Activated CD4-positive, CD25-positive, alpha-beta regulatory T cell treated with anti-CD3 and anti-CD28 coated beads, Interleukin-2, amount 50 U/mL, for 24 hours (primary cell): ENCODE results near the gene TBL1XR1.

Source experiments
- ATAC-seq, 2 donors: fragments of 150-1000 bp; cut with Tn5 transposase; one replicate each; pipeline ENCODE4 v1.10.0; 2021; ENCODE audit warnings: mild to moderate bottlenecking in 1 of 2, moderate library complexity in 1 of 2

The TBL1XR1 gene

DNA sequence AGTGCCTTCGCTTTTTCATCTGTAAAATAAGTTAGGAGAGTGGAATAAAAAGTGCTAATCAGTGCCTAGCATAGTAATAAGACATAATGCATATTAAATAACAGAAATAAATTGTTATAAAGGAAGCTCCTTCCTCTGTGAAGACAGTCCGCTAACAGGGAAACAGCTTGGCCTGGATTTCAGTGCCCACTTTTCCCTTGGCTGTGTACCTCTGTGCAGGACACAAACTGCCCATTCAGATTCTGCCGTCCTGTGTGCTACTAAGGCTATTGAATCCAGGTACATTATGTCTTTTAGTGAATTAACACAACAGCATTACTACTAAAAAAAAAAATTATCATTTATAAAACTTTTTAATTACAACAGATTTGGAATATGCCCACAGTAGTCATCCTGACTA lies 90.7 kb downstream of the TBL1XR1 start:
- no peak for ATAC-seq

DNA sequence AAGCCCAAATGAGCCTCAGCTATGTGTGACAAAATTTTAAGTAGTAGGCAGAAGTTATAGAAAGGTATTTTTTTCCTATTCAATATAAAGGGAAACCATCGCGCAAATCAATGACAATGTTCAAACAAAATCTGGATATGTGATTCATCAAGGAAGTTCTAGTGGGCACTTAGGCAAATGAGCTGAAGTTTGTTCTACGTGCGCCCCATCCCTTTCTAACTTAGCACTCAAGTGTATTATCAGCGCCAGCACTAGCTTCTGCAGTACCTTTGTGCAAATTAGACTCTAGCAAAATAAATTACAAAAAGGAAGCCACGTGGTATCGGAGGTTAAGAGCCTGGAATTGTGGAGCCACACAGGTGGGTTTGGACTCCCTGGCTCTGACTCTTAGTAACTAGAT lies 91.1 kb downstream of the TBL1XR1 start:
- ATAC-seq: peak in 1 of 2 donors; percentile 31

DNA sequence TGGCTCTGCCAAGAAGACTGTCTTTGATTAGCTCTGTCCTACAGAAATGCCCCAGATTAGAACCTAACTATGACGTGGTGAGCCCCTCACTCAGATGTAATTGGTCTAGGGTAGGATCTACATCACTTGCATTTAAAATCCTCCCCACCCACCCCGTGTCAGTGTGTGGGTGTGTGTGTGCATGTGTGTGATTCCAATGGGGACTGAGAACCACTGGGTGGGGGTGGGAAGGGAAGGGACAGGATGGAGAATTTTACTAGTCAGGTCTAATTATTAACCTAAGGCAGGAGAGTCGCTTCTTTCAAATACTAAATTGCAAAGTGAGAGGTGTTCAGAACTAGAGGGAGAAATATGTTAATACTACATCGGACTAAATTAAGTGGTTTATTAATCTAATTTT lies 91.7 kb downstream of the TBL1XR1 start:
- ATAC-seq: no peak

DNA sequence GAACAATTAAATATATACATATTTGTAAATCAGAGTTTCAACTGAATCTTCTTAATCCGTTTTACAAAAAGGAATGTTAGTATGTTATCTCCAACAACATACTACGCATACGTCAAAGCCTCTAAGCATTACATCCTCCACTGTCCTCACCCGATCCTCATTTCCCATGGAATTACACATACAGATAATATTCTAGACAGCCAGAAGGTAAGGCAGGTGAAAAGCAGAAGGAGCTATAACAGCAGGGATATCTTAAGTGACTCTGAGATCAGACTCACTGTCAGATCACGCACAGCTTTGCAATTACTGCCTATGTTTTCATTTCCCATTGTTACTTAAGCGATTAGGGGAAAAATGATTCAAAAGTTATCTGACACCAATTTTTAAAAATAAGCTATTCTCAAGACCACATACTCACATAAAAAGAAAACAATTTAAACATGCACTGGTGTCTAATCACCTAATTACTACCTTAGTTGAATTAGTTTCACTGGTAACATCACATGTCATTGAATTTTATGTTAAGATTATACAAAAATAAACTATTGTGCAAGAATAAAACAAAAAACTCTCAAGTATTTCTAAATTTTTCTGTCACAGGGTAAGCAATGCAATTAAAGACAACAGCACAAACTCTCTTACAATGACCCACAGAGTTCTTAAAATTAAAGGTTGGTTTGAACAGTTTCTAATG lies 92.8 kb downstream of the TBL1XR1 start:
- no peak for ATAC-seq

DNA sequence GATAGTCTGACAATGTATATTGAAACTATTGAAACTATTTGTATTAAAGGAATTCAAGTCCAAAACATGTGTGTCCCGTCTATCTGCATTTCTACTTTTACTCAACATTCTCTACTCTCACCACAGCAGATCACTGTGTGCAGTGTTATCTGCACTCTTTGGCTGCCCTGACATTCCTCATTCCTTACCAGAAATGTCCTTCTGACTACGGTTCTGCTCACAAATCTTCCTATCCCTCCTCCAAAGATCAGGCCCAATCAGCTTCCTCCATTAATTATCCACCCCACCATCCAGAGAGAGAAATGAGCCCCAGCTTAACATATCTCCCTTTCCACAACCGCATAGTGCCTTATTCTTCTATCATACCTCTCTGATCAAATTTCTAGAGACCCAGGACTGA lies 94.7 kb downstream of the TBL1XR1 start:
- ATAC-seq: no peak

- ATAC-seq: no peak
These were observed 98.7 kb downstream of the TBL1XR1 start for GRCh38 chr3:177098551-177098950.

GRCh38 chr3:177096615-177097014 lies 100.7 kb downstream of the TBL1XR1 start:
- ATAC-seq: no peak

DNA sequence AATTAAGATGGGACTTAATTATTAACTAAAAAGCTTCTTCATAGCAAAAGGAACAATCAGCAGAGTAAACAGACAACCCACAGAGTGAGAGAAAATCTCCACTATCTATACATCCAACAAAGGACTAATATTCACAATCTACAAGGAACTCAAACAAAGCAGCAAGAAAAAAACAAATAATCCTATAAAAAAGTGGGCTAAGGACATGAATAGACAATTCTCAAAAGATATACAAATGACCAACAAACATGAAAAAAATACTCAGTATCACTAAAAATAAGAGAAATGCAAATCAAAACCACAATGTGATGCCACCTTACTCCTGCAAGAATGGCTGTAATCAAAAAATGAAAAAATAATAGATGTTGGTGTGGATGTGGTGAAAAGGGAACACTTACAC lies 103.3 kb downstream of the TBL1XR1 start:
- ATAC-seq: no peak

GRCh38 chr3:177089901-177090300 lies 107.4 kb downstream of the TBL1XR1 start:
- no peak for ATAC-seq

GRCh38 chr3:177089110-177089509 lies 108.2 kb downstream of the TBL1XR1 start:
- no peak for ATAC-seq

- no peak for ATAC-seq
These were observed 111.5 kb downstream of the TBL1XR1 start for GRCh38 chr3:177085794-177086193.

DNA sequence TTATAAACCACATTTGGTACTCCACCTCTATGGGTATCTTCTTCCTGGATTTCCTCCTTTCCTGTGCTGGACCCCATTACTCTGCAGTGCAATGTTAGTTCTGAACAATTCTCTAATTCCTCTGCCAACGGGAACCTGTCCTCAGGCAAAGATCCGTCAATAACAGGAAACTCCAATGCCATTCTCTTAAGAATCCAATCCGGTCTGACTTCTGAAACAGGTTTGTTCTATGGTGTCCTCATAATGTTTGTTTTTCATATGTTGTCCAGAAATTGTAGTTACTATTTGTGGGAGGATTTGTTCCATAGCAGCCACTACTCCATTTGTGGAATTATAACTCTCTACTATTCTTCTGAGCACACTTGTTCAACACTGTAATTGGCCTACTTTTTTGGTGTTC lies 112.7 kb downstream of the TBL1XR1 start:
- no peak for ATAC-seq

DNA sequence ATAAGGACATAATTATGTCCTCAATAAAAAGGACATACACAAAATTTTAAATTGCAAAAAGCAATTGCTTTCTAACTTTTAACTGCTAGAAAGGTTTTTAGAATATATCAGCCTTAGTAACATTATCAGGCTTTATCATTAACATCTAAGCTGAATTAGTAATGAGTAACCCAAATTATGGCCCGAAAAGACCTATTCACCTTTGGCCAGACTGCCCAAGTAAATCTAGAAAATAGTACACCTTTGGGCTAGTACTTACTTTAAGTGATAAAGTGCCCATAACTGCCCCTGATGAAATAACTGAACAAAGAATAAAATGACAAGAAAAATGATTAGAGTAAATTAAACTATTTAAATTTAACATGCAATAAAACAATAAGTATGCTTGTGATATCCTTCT lies 117.2 kb downstream of the TBL1XR1 start:
- no peak for ATAC-seq

GRCh38 chr3:177079684-177080083 lies 117.6 kb downstream of the TBL1XR1 start:
- ATAC-seq: no peak

- no peak for ATAC-seq
These were observed 125.7 kb downstream of the TBL1XR1 start for GRCh38 chr3:177071496-177072156.

GRCh38 chr3:177069514-177070329 lies 127.6 kb downstream of the TBL1XR1 start:
- peak; percentile 36 to 37 for ATAC-seq

- ATAC-seq: peak; percentile 79 to 83
These were observed 128.3 kb downstream of the TBL1XR1 start for GRCh38 chr3:177068967-177069366.

GRCh38 chr3:177066068-177066467 lies 131.2 kb downstream of the TBL1XR1 start:
- no peak for ATAC-seq

- no peak for ATAC-seq
These were observed 131.8 kb downstream of the TBL1XR1 start for GRCh38 chr3:177065285-177066033.

DNA sequence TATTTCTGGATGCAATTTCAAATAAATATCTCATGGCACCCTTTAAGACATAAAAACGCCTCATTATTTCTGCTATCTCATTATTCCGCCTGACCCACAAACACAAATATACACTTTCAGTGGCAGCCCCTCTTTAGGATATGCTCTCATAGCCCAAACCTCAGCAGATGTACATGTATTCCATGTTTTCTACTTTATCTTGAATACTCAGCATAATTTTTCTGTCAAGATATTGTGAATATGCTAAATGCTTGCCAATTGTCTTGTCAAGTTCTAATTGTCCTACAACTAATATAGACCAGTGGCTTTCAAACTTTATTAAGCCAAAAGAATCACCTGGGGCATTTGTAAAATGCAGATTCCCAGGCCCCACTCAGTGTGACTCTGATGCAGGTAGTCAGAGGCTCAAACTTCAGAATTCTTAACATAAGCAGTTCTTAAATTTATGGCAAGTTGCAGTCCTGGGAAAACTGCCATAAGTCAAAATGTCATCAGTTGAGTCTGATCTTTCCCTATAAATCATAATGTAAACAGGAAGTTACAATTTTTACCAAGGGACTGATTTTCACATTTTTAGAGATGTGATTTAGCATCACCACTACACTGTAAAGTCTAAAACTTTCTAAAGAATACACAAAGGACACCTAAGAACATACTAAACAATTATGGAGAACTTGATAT lies 135.1 kb downstream of the TBL1XR1 start:
- ATAC-seq: no peak

- ATAC-seq: no peak
These were observed 135.9 kb downstream of the TBL1XR1 start for GRCh38 chr3:177061369-177061768.

- ATAC-seq: no peak
These were observed 136.8 kb downstream of the TBL1XR1 start for GRCh38 chr3:177060492-177060891.
